ENCODE results near the gene AGTRAP.

The AGTRAP gene

DNA sequence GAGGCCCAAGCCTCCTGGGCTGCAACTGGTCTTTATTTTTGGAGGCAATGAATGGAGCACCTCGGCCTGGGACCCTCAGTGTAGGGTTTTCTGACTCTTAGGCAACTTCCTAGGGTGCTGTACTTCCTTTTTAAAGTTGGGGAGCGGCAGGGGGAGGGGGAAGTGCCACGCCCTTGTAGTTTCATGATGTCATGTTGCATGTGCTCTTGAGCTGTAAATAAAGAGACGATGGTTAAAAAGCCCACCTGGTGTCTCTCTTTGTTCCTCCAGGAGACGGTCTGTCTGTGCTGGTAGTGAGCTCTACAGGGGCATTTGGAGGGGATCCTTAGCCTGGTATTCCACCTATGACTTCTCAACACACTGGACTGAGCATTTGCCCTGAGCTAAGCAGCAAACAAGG is 10.3 kb upstream of the AGTRAP start:
- no peak overlapping the region for H3K4me3 ChIP-seq (replicated peaks; ENCODE audit: low read depth, low read length)
- DNase-seq (ENCODE audit: extremely low read depth, low read depth) = no peak

DNA sequence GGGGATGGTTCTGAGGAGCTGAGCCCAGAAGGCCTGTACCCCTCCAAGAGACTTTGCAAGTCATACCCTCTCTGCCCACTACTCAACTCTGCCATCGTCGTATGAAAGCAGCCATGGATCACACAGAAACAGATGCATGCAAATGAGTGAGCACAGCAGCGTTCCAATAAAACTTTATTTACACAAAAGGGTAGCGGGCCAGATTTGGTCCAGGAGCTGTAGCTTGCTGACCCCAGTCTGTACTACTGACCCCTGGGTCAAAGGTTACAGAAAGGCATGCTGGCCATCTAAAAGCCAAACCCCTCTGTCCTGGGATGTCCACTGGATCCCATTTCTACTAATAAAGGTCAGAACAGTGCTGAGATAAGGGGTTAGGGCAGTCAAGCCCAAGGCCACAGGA is 8.8 kb upstream of the AGTRAP start:
- H3K4me3 ChIP-seq (replicated peaks; ENCODE audit: low read depth, low read length) = no peak overlapping the region
- TF ChIP-seq, protein P1, sequence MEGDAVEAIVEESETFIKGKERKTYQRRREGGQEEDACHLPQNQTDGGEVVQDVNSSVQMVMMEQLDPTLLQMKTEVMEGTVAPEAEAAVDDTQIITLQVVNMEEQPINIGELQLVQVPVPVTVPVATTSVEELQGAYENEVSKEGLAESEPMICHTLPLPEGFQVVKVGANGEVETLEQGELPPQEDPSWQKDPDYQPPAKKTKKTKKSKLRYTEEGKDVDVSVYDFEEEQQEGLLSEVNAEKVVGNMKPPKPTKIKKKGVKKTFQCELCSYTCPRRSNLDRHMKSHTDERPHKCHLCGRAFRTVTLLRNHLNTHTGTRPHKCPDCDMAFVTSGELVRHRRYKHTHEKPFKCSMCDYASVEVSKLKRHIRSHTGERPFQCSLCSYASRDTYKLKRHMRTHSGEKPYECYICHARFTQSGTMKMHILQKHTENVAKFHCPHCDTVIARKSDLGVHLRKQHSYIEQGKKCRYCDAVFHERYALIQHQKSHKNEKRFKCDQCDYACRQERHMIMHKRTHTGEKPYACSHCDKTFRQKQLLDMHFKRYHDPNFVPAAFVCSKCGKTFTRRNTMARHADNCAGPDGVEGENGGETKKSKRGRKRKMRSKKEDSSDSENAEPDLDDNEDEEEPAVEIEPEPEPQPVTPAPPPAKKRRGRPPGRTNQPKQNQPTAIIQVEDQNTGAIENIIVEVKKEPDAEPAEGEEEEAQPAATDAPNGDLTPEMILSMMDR (IDR thresholded peaks at IDR 0.05; ENCODE audit: low read depth, low read length, missing control alignments) = no peak
- no peak for DNase-seq (ENCODE audit: extremely low read depth, low read depth)

More for the DNA sequence above, 10.3 kb upstream of the AGTRAP start:
- TF ChIP-seq, protein P1 (IDR thresholded peaks at IDR 0.05; ENCODE audit: low read depth, low read length, missing control alignments) = no peak

DNA sequence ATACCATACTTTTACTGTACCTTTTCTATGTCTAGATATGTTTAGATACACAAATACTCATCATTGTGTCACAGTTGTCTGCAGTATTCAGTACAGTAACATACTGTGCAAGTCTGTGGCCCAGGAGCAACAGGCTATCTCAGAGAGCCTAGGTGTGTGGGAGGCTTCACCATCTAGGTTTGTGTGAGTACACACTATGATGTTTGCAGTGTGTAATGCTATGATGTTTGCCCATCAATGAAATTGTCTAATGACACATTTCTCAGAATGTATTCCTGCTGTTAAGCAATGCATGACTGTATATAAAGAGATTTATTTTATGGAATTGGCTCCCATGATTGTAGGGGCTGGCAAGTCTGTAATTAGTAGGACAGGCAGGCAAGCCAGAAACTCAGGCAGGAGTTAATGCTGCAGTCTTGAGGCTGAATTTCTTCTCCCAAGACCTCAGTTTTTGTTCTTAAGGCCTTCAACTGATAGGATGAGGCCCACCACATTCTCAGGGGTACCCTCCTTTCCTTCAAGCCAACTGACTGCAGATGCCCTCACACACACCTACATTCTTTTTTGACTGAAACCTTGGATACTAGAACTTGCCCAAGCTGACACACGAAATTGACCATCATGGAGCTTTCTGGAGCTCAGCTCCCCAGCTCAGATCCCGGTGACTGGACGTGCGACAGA is 7.7 kb upstream of the AGTRAP start:
- no peak for DNase-seq (ENCODE audit: extremely low read depth, low read depth)
- H3K4me3 ChIP-seq (replicated peaks; ENCODE audit: low read depth, low read length) = no peak overlapping the region
- TF ChIP-seq, protein P1 (IDR thresholded peaks at IDR 0.05; ENCODE audit: low read depth, low read length, missing control alignments) = no peak

DNA sequence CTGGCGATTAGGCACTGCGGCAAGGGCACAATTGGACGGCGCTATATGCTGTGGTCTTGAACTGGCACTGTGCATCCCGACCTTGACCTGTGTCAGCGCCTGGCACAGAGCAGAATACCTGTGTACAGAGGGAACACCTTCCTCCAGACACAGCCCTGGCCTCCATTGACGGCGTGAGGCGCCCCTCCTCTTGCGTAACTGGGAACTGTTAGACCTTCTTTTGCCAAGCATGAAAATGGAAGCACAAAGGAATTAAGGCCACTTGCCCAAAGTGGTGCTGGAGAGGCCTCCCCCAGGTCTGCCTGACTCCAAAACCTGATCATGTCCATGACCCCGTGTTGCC is 6.8 kb upstream of the AGTRAP start:
- H3K4me3 ChIP-seq (replicated peaks; ENCODE audit: low read depth, low read length) = no peak overlapping the region
- TF ChIP-seq, protein P1 (IDR thresholded peaks at IDR 0.05; ENCODE audit: low read depth, low read length, missing control alignments) = no peak
- no peak for DNase-seq (ENCODE audit: extremely low read depth, low read depth)

DNA sequence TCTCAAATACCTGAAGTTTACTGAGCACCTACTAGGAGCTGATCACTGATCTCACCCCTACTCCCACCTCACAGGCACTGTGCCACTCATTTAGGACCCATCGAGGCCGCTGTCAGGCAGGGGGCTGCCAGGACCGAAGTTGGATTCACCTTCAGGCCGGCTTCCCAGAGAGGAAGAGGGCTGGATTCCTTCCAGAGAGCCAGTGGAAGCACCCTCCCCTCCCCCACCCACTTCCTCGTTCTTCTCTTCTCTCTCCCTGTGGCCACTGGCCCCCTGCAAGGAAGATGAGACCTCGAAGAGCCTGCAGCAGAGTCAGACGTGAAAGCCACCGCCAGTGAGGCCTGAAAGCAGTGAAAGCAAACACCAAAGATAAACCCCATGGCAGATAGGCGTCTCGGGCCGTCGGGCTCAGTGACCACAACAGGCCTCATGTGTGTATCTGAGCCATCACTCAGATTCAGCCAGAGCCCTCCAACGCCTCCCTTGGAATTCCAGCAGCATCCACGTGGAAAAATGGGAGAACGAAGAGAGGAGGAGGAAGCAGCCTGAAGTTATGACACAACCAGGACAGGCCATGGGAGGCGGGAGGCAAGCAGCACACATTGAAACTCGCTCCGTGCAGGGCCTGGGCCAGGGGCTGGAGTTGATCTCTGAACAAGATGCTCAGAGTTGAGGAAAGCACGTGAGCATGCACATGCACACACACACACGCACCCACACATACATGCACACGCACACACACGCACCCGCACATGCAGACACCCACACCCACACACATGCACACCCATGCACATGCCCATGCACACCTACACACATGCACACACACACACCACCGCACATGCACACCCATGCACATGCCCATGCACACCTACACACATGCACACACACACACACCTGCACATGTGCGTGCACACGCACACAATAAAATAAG is 6.2 kb upstream of the AGTRAP start:
- no peak overlapping the region for H3K4me3 ChIP-seq (replicated peaks; ENCODE audit: low read depth, low read length)
- DNase-seq (ENCODE audit: extremely low read depth, low read depth) = no peak
- TF ChIP-seq, protein P1 (IDR thresholded peaks at IDR 0.05; ENCODE audit: low read depth, low read length, missing control alignments) = no peak

DNA sequence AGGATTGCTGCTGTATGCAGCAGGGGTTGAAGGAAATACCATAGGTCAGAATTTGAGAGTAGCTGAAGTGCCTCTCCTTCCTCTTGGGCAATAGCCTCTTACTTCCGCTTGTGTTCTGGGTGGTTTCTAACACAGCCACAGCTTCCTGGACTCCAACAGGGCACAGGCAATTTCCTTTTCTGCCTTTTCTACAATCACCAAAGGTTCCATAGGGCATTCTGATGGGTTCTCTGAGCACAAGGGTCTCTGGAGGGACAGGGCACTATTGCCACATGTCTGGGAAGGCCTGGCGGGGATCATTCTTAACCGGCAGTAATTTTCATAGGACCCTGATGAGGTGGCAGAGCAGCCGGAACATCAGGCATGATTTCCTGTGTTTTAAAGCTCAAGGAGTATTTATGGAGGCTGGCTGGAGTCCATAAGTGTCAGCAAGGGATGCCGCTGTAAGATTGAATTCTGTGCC is 5.5 kb upstream of the AGTRAP start:
- DNase-seq (ENCODE audit: extremely low read depth, low read depth) = no peak
- no peak overlapping the region for H3K4me3 ChIP-seq (replicated peaks; ENCODE audit: low read depth, low read length)
- TF ChIP-seq, protein P1 (IDR thresholded peaks at IDR 0.05; ENCODE audit: low read depth, low read length, missing control alignments) = no peak
